Measurements from ENCODE around the gene SMCO2.
A peak's percentile ranks its signal among the peaks of the same experiment; 100 is the strongest.

Gene SMCO2

GRCh38 chr12:27500546-27500945, 54.0 kb downstream of the SMCO2 start:
- DNase-seq (ENCODE audit: low read depth) = no peak

DNA sequence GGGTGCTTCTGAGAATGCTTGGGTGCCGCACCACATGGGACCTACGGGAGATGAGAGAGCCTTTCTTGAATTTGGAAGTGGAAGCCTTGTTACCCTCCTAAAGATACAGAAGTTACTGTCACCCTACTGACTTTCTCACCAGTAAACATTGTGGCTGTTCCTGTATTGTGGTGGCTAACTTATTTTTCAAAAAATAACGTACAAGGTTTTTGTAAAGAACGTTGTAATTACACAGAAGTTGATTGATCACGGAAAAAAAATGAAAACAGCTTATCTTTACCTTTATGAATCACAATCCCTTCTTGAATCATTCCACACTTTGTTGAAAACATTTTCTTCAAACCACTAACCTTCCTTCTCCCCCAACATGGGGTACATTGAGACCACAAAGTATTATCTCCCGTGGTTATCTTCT, 55.5 kb downstream of the SMCO2 start:
- DNase-seq (ENCODE audit: low read depth) = no peak

DNA sequence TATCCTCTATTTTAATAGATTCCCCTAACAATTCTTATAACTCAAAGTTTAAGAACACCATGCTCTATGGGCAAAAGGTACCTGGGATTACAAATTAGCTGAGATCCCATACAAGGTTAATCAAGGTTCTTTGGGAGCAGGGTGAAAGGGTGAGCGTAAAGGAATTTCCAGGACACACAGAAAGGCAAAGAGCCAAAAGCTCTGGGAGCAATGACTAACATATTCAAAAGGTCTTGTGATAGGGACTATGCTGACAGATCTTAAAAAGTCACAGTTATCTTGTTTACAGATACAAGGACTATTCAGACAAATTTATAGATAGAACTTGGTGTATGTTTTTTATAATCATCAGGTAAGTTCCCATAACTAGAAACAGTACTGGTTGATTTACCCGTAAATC, 58.0 kb downstream of the SMCO2 start:
- no peak for DNase-seq (ENCODE audit: low read depth)

DNA sequence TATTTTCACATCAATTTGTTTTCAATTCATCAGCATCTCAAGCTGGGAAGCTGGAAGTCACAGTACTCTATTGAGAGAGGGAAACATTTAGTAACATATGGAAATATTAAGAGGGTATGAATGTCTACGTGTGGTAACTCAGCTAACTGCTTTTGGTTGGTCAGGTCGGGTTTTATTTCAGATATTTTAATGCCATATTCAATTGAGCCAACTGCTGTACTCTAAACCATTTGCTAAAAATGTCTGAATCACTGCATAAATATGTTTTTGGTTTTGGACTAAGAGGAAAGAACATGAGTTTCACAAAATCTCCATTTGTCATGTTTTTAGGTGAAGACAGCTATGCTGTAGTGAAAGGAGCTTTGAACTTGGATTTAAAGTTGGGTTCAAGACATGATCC, 58.6 kb downstream of the SMCO2 start:
- DNase-seq (ENCODE audit: low read depth) = no peak

DNA sequence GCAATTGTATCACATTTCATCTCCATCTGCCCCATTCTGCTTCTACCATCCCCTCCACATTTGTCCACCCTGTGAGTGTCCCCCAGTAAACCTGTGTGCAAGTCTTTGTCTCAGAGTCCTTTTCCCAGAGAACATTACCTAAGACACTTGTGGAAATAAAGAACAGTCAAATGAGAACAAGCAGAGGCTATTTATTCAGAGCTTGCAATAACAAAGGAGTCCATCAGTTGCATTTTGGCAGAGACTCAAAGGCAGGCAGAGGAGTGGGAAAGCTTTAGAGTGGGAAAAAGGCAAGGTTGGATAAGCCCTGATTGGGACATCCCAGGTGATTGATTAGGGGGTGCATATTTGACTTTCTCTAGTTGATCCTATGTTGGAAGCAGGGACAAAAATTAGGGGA, 59.2 kb downstream of the SMCO2 start:
- no peak for DNase-seq (ENCODE audit: low read depth)

- no peak for DNase-seq (ENCODE audit: low read depth)
These were observed 60.2 kb downstream of the SMCO2 start for GRCh38 chr12:27506645-27507189.

GRCh38 chr12:27508736-27509431, 62.3 kb downstream of the SMCO2 start:
- DNase-seq (ENCODE audit: low read depth) = no peak

DNA sequence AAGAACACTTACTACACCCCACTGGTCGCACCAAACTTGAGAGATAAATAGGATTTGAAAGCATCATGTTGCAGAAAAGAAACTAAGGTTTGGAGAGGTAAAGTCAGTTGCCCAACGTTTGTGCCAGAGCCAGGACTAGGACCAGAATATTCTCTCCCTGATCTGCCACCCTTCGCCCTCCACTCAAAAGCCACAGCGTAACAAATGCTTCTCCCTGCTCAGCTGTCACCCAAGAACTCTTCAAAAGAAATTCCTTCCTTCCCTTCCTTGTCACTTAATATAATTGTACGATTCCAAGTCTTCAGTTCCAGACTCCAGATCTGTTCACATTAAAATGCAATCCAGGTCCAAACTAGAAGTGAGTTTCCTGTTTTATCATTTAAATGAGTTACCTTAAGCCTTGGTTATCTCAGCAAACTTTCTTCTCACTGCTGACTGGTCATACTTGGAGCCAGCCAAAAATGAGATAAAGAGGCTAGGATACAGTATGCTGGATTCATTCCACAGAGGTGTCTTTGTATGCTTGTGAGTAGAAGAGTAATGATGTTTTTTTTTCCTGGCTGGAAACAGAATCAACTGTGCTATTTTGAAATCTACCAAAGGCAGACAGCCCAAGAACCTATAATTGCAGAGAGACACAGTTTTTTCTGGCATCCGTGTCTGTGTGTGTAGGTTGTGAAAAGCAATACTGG, 64.6 kb downstream of the SMCO2 start:
- DNase-seq (ENCODE audit: low read depth) = no peak

- no peak for DNase-seq (ENCODE audit: low read depth)
These were observed 65.1 kb downstream of the SMCO2 start for GRCh38 chr12:27511723-27512045.

GRCh38 chr12:27513155-27513824, 66.8 kb downstream of the SMCO2 start:
- DNase-seq (ENCODE audit: low read depth) = no peak

- no peak for DNase-seq (ENCODE audit: low read depth)
These were observed 69.1 kb downstream of the SMCO2 start for GRCh38 chr12:27515671-27516070.

- DNase-seq (ENCODE audit: low read depth) = no peak
These were observed 70.1 kb downstream of the SMCO2 start for GRCh38 chr12:27516625-27517024.

GRCh38 chr12:27517546-27517945, 71.0 kb downstream of the SMCO2 start:
- no peak for DNase-seq (ENCODE audit: low read depth)

DNA sequence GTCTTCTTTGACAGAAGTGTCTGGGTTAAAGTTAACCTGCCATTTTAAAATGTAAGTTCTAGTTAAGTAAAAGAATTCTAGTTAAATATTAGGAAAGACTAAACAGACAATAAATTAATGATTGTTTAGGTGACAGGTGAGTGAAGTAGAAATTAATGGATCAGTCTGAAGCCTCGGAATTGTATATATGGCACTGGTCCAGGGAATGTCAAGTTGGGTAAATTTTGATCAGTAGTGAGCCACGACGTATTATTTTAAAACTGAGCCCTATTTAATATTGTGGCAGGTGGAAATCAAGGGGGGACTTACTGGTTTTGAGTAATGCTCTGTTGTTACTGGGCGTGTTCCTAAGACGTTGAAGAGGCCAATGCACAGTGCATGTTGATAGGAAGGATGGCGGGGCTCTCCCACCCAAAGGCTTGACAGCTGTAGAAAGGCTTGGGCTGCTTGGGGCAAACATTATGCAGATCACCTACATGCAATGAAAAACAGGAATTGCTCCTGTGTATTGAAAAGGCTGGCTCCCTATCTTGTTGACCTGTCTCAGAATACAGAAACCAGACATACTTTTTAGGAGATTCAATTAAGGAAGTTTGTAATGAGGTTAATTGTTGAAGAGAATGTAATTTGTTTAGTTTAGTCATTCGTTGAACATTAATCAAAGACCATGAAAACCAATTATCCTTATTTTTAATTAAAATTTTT, 71.6 kb downstream of the SMCO2 start:
- no peak for DNase-seq (ENCODE audit: low read depth)

DNA sequence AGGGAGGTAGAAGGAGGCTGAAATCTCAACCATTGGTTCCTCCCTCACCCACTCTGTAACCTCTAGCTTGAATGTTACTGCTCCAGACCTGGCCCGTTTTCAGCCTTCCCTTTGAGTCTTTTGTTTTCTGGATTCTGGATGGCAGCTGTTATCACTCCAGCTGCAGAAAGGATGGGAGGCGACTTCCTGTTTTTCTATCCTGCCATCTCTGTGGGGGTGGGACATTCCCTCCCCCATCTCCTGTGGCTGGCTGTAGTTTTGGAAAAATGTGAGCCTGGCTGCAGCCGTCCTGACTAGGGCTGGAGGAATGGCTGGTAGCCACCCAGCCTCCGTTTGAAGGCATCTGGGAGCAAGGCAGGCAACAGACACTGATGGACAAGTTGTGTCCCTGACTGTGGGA, 74.5 kb downstream of the SMCO2 start:
- no peak for DNase-seq (ENCODE audit: low read depth)

DNA sequence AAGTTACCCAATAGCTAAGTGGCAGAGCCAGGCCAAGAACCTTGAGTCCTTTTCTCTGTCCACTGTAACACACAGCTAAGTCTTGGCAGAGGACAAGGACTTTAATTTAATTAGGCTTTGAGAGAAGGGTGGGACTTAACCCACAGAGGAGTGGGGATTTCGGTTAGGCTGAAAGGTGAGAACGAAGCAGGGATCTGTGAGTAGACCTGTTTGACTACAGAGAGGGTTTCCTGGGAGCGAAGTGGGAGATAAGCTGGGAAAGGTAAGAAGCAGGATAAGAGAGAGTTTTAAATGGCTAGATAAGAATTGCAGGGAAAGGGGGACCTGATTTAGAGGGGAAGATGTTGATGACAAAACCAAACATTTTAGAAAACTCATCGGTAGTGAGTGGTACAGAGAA, 75.4 kb downstream of the SMCO2 start:
- no peak for DNase-seq (ENCODE audit: low read depth)

DNA sequence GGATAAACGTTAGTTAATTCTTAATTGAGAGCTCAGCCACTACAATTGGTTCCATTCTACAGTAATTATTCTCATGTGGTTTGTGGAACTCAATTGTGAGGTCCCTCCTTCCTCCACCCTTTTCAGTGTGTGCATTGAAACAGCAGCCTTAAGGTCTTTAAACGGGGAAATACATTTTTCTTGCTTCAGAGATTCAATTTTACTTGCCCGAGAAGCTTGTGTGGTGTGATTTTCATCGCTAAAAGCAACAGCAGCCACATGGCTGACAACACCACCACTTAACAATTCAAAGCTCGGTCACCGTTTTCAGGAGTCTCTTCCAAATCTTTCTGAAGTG, 76.7 kb downstream of the SMCO2 start:
- DNase-seq (ENCODE audit: low read depth) = no peak

DNA sequence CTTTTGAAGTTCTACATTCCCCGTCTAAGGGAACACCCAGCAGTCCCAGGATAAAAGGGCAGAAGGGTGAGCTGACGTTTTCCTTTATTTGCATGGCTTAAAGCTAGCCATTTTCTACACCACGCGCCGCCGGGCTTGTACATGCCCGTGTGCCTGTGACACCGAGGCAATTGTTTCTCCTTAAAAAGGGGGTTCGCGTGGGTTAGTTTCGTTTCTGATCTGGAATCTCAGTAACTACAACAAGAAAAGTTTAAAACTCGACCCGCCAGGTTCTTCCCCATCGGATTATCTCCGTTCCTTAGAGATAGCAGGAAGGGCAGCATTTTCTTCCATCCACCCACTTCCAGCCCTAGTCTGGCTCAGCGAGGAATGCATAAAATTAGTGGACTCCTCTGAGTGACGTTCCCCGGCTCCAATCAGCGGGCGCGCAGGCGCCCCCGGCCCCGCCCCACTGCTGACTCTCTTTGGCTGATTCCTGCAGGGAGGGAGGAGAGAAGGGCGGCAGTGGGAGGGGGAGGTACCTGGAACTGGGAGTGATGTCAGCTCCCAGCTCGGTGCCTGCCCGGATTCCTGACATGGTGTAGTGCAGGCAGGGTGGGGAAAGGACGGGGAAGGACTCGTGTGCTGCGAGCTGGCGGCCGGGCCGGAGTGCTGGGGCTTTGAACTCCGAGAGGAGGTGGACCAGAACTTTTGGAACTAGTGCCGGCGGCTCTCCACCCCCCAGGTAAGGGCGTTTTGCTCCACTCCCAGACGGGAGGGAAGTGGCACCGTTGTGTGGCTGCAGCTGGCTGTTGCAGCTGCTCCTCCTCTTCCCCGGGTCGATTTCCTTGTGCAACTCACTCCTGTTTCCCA, 77.3 kb downstream of the SMCO2 start, which contains the start of gene PPFIBP1:
Gene PPFIBP1 (plus strand): TSS at position 565 of the 852 bp plus-strand sequence. CDS start 109,191 bp downstream, outside the sequence.
- DNase-seq (ENCODE audit: low read depth) = peak; percentile 99

GRCh38 chr12:27524494-27524835, 77.9 kb downstream of the SMCO2 start:
- no peak for DNase-seq (ENCODE audit: low read depth)

DNA sequence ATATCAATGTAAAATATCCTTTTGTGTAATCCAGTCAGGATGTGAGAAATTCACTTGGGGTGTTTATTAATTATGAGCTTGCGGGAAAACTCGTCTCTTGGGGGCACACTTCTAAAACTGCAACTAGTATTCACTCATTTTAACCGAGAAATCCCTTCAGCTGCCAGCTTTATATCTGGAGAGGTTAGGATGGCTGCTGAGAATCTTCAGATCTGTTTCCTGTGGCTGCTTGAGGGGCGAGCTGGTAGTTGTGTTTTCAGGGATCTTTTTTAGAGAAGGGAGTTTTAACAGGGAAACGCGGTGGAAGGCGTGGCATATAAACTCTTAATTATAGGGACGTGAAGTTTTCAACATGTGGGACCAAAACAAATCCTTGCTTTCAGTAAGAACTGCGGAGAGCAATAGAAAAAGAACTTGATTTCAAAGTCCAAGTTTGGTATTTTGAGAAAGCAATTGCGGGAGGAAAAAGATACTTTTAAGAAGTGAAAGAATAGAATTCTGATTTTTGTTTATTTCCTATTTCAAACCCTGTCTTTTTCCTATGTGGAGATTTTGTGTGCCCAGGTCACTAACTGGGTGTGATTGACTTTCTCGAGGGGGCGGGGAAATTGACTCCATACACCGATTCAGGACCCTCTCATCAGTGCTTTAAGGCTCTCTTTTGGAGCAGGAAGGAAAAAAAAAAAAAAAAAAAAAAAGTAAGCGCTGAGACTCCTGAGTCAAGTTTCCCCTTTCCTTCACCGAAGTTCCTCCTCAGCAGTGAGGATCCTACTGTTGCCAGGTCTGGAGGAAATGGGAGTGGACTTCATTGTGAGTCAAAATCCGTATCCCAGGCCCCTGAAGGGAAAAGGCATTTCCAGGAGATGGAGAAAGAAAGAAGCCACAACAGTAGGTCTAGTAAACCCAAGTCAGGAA, 78.6 kb downstream of the SMCO2 start:
- DNase-seq (ENCODE audit: low read depth) = no peak

GRCh38 chr12:27527512-27527911, 81.0 kb downstream of the SMCO2 start:
- DNase-seq (ENCODE audit: low read depth) = no peak

Measured in activated T-cell treated with anti-CD3 and anti-CD28 coated beads for 1 hour (primary cell).